ENCODE results near the gene HS6ST2. TPM values are rescaled to one million over a fixed set of nuclear protein-coding genes. Genes with fewer than 3 reads are reported as not detected.

The HS6ST2 gene
- total RNA-seq, 2 experiments from 2014 or later = 0.18 to 0.38 TPM

Other genes with a start within 250 kb of the HS6ST2 start
- gene USP26, start 138.5 kb upstream of the HS6ST2 start, total RNA-seq = not detected

Measured in activated CD4-positive, alpha-beta memory T cell treated with anti-CD3 and anti-CD28 coated beads, Interleukin-2, amount 10 ng/mL, durations not matched to agents 7 days and 5 days (primary cell).